ENCODE results near the gene LSMEM2. TPM values are rescaled to one million over a fixed set of nuclear protein-coding genes. Genes with fewer than 3 reads are reported as not detected.
A peak's percentile ranks its signal among the peaks of the same experiment; 100 is the strongest.

LSMEM2 gene
- total RNA-seq, 1 donor from 2014 or later, result 15.1 TPM

DNA sequence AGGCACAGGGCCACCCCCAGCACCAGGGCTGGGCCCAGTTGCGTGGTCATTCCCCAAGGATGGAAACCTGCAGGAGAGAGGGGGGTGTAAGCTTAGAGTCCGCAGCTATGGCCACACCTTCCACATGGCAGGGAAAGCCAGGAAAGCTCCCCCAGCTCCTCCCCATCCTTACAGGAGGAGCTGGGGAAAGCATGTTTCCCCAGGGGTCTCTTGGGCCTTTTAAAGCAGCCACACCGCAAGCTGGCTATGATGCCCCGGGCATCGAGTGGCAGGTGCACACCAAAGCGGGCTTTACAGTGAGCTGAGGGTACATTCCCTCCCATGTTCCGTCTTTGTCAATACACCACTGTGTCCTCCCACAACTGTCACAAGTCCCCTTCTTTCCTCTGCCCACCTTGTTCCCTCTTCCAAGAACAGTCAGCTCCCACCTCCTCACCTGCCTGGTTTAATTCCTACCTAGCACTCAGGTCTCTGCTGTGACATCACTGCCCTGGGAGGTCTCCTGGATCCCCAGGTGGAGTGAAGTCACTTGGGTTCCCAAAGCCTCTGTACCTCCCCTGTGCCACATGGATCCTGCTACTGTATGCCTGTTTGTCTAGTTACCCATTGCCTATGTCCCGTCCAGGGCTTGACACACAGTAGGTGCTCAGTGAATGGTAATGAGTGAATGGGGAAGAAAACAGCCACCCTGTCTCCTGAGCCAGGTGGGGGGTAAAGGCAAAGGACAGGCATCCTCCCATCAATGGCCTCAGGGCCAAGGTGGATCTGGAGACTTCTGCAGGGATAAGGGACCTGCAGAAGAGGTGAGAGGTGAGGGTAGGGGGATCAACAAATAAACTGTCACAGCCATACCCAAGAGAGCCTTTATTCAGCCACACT lies 16.9 kb downstream of the LSMEM2 start:
- Histone ChIP-seq H3K9me3 (ENCODE audit: control insufficient read depth in 3 of 3, low read length in 3 of 3) (no peaks in the 10 kb centered on the region), H3K4me3 (ENCODE audit: low read length in 3 of 3) (no peak overlapping the region), H3K36me3 (ENCODE audit: control insufficient read depth in 3 of 3, insufficient read depth in 3 of 3, low read length in 3 of 3) (peaks cover 0 to 4% (median 2%) of the 10 kb centered on the region in 3 donors), H3K27me3 (ENCODE audit: control insufficient read depth in 3 of 3, insufficient read depth in 3 of 3, low read length in 3 of 3) (no peaks in the 10 kb centered on the region), H3K27ac (ENCODE audit: low read depth, low read length) (no peak overlapping the region), H3K9ac (ENCODE audit: low read depth in 1 of 3, low read length in 3 of 3) (no peak overlapping the region), H3K4me1 (ENCODE audit: control insufficient read depth in 3 of 3, insufficient read depth in 3 of 3, low read length in 3 of 3) (peaks cover 44 to 55% (median 45%) of the 10 kb centered on the region in 3 donors)

DNA sequence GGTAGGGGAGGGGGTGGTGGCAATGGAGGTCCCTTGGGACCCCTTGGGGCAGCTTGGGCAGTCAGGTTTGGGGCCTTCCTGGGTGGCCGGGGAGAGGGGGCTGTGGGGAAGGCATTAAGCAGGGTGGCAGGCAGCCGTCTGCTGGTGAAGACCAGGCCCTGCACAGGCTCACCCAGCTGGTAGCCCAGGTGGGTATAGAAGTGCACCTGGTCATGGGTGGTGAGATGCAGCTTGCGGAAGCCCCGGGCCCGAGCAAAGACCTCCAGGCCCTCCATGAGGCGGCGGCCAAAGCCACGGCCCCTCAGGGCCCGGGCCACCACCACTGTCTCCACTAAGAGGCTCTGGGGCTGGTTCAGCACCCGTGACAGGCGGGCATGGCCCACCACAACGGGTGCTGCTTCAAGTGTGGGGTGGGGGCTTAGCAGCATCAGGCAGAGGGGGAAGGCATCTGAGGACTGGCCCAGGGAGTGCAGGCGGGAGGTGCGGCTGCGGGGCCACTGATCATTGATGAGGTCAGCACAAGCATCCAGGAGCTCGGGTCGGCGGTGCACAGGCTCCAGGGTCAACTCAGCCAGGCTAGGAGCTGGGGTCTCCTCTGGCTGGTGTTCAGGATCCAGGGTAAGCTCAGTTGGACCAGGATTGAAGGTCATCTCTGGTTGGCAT lies 18.0 kb downstream of the LSMEM2 start:
- Histone ChIP-seq H3K4me3 (ENCODE audit: low read length in 3 of 3) (no peak overlapping the region), H3K36me3 (ENCODE audit: control insufficient read depth in 3 of 3, insufficient read depth in 3 of 3, low read length in 3 of 3) (peaks cover 0 to 5% (median 4%) of the 10 kb centered on the region in 3 donors), H3K27me3 (ENCODE audit: control insufficient read depth in 3 of 3, insufficient read depth in 3 of 3, low read length in 3 of 3) (no peaks in the 10 kb centered on the region), H3K9ac (ENCODE audit: low read depth in 1 of 3, low read length in 3 of 3) (no peak overlapping the region), H3K4me1 (ENCODE audit: control insufficient read depth in 3 of 3, insufficient read depth in 3 of 3, low read length in 3 of 3) (peaks cover 40 to 49% (median 42%) of the 10 kb centered on the region in 3 donors), H3K27ac (ENCODE audit: low read depth, low read length) (no peak overlapping the region), H3K9me3 (ENCODE audit: control insufficient read depth in 3 of 3, low read length in 3 of 3) (no peaks in the 10 kb centered on the region)

DNA sequence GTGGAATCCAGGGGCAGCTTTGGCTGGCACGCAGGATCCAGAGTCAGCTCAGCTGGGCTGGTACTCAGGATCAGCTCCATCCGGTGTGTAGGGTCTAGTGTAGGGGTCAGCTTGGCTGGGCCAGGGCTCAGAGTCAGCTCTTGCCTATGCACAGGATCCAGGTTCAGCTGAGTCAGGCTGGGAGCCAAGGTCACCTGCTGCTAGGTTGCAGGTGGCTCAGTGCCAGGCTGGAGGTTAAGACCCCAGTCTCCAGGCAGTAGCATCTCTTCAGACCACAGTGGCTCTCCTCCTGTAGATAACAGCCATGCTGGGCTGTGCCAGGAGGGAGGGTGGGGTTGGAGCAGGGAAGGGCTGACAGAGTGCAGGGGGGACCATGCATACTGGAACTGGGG lies 18.5 kb downstream of the LSMEM2 start:
- Histone ChIP-seq H3K4me3 (ENCODE audit: low read length in 3 of 3) (no peak overlapping the region), H3K9me3 (ENCODE audit: control insufficient read depth in 3 of 3, low read length in 3 of 3) (no peaks in the 10 kb centered on the region), H3K9ac (ENCODE audit: low read depth in 1 of 3, low read length in 3 of 3) (peak overlapping the region in 1 of 3 donors; percentile 16), H3K4me1 (ENCODE audit: control insufficient read depth in 3 of 3, insufficient read depth in 3 of 3, low read length in 3 of 3) (peaks cover 43 to 54% (median 47%) of the 10 kb centered on the region in 3 donors), H3K27me3 (ENCODE audit: control insufficient read depth in 3 of 3, insufficient read depth in 3 of 3, low read length in 3 of 3) (no peaks in the 10 kb centered on the region), H3K36me3 (ENCODE audit: control insufficient read depth in 3 of 3, insufficient read depth in 3 of 3, low read length in 3 of 3) (peaks cover 0 to 5% (median 4%) of the 10 kb centered on the region in 3 donors), H3K27ac (ENCODE audit: low read depth, low read length) (no peak overlapping the region)

DNA sequence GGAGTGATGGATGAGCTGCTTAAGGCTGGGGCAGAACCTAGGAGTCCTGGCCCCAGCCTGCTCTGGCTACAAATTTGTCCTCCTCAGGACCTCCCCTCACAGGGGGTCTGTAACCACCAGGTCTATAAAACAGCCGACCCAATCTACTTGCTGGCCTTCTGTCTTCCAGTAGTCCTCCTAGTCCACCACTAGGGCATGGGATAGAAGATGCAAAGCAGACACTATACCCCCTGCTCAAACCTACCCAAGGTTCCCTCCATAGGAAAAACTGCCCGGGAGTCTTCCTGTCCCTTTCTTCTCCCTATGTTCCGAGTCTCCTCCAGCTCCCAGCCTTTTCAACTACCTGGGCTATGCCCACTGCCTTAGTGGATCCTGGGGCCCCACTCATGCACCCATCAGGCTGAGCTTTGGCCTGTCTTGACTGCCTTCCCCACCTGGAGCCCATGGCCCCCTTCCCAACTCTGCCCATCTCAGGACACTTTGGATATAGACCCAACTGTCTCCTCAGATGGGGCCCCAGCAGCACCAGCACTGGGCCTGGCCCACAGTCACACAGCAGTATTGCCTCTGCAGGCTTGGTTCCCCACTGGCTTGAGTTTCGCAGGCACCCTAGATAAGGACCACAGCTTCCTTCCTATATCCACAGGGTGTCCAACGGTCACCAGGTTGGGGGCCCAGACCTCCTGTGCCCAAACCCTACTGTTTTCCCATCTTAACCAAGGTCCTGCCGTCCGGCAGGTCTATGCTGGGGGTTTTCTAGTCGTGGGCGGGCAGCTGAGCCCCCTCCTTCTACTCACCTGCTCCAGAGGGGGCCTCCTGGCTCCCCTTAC lies 19.2 kb downstream of the LSMEM2 start:
- H3K27ac ChIP-seq (ENCODE audit: low read depth, low read length), result peak overlapping the region; percentile 88
- peak overlapping the region; percentile 79 to 98 (median 93) for H3K9ac ChIP-seq (ENCODE audit: low read depth in 1 of 3, low read length in 3 of 3)
- peak overlapping the region; percentile 96 to 98 (median 98) for H3K4me3 ChIP-seq (ENCODE audit: low read length in 3 of 3)
- H3K36me3 ChIP-seq (ENCODE audit: control insufficient read depth in 3 of 3, insufficient read depth in 3 of 3, low read length in 3 of 3), result peaks cover 0 to 5% (median 4%) of the 10 kb centered on the region in 3 donors
- peaks cover 44 to 55% (median 48%) of the 10 kb centered on the region in 3 donors for H3K4me1 ChIP-seq (ENCODE audit: control insufficient read depth in 3 of 3, insufficient read depth in 3 of 3, low read length in 3 of 3)
- no peaks in the 10 kb centered on the region for H3K9me3 ChIP-seq (ENCODE audit: control insufficient read depth in 3 of 3, low read length in 3 of 3)
- H3K27me3 ChIP-seq (ENCODE audit: control insufficient read depth in 3 of 3, insufficient read depth in 3 of 3, low read length in 3 of 3), result no peaks in the 10 kb centered on the region

DNA sequence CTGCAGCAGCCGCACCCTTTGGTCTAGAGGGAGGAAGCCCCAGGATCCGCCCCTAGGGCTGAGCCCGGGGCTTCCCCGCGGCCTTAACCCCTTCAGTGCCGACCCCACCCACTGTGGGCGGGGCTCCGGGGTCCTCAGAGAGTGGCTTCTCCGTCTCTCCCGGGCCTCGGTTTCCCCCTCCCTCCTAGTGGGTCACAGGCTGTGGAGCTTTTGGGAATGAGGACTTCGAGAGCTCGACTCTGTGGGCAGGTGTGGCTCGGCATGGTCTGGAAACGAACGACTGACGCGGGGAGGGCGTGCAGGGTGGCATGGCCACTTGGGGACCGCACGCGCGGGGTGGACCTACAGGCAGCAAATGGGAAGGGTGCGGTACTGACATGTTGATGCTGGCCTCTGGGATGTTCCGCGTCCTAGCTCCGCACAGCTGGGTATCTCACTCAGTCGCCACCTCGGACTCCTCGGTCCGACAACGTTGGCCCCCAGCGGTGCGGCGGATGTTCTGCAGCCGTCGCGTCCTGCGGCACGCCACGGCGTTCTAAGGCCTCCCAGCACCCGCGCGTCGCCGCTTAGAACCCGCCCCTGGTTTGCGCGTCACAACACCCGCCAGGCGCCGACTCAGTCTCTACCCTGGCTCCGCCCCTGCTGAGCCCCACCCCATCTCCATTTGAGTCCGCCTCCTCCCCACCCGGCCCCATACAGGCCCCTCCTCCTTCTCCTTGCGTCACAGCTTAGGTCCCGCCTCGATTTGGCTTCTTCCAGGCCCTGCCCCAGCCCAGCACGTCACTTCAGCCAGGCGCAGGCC lies 20.1 kb downstream of the LSMEM2 start, which contains the start of the genes HYAL3 and NAA80:
HYAL3 (minus strand) TSS at position 570 of the 802 bp plus-strand sequence. CDS start 3,803 bp downstream, outside the sequence.
NAA80 (minus strand) TSS at position 570 of the 802 bp plus-strand sequence. CDS start 1,942 bp downstream, outside the sequence.
- Histone ChIP-seq H3K9ac (ENCODE audit: low read depth in 1 of 3, low read length in 3 of 3) (peak within 1 kb of the TSS; percentile 83 to 98 (median 94)), H3K27me3 (ENCODE audit: control insufficient read depth in 3 of 3, insufficient read depth in 3 of 3, low read length in 3 of 3) (no peaks in the 10 kb centered on the region), H3K4me1 (ENCODE audit: control insufficient read depth in 3 of 3, insufficient read depth in 3 of 3, low read length in 3 of 3) (peaks cover 44 to 54% (median 44%) of the 10 kb centered on the region in 3 donors), H3K9me3 (ENCODE audit: control insufficient read depth in 3 of 3, low read length in 3 of 3) (no peaks in the 10 kb centered on the region), H3K36me3 (ENCODE audit: control insufficient read depth in 3 of 3, insufficient read depth in 3 of 3, low read length in 3 of 3) (peaks cover 0 to 5% (median 4%) of the 10 kb centered on the region in 3 donors), H3K27ac (ENCODE audit: low read depth, low read length) (peak within 1 kb of the TSS; percentile 88), H3K4me3 (ENCODE audit: low read length in 3 of 3) (peak within 1 kb of the TSS; percentile 96 to 98 (median 98))

DNA sequence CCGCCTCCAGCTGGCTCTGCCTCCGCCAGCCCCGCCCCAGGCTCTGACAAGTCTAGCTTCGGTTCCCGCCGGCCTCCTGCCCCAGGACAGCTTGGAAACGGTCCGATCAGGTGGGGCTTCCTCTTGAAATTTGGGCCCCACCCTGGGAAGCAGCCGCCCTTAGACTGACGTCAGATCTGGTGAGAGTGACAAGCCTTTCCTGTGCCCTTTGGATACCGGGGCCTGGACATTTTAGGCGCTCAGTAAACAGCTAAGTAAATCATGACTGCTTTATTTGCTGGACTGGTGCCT lies 20.7 kb downstream of the LSMEM2 start:
- Histone ChIP-seq H3K27me3 (ENCODE audit: control insufficient read depth in 3 of 3, insufficient read depth in 3 of 3, low read length in 3 of 3) (no peaks in the 10 kb centered on the region), H3K4me1 (ENCODE audit: control insufficient read depth in 3 of 3, insufficient read depth in 3 of 3, low read length in 3 of 3) (peaks cover 44 to 54% (median 44%) of the 10 kb centered on the region in 3 donors), H3K9ac (ENCODE audit: low read depth in 1 of 3, low read length in 3 of 3) (peak overlapping the region; percentile 83 to 96 (median 94)), H3K36me3 (ENCODE audit: control insufficient read depth in 3 of 3, insufficient read depth in 3 of 3, low read length in 3 of 3) (peaks cover 0 to 5% (median 4%) of the 10 kb centered on the region in 3 donors), H3K4me3 (ENCODE audit: low read length in 3 of 3) (peak overlapping the region; percentile 84 to 86 (median 86)), H3K9me3 (ENCODE audit: control insufficient read depth in 3 of 3, low read length in 3 of 3) (no peaks in the 10 kb centered on the region), H3K27ac (ENCODE audit: low read depth, low read length) (peak overlapping the region; percentile 88)

DNA sequence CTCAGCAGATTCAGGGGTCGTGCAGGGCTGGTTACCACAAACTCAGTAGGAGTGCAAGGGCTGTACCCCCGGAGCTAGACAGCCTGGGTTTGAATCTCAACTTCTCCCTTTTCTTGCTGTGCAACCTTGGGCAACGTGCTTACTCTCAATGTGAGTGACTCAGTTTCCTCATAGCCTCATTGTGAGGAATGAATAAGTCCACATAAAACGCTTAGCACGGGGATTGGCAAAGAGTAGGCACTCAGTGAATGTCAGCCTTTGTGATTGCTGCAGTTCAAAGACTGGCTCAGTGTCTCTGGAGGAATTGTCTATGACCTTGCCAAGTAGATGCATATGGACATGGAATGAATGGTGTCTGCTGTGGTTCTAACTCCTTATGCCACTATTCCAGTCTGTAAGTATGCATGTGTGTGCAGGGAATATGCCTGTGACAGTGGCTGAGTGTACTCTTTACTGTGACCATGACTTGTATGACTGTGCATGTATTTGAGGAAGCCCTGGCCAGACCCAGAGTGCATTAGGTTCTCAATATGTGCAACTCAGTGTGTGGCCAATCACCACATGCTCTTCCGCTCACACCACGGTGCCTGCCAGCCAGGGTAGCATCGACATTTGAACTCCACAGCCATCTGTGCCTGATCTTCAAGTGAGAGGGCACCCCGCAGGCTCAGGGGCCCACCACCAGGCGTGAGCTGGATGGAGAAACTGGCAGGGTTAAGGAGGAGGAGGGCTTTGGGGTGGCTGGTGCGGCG lies 21.2 kb downstream of the LSMEM2 start:
- Histone ChIP-seq H3K9ac (ENCODE audit: low read depth in 1 of 3, low read length in 3 of 3) (peak overlapping the region; percentile 83 to 96 (median 94)), H3K27ac (ENCODE audit: low read depth, low read length) (peak overlapping the region; percentile 88), H3K9me3 (ENCODE audit: control insufficient read depth in 3 of 3, low read length in 3 of 3) (no peaks in the 10 kb centered on the region), H3K27me3 (ENCODE audit: control insufficient read depth in 3 of 3, insufficient read depth in 3 of 3, low read length in 3 of 3) (no peaks in the 10 kb centered on the region), H3K4me3 (ENCODE audit: low read length in 3 of 3) (peak overlapping the region; percentile 84 to 86 (median 86)), H3K4me1 (ENCODE audit: control insufficient read depth in 3 of 3, insufficient read depth in 3 of 3, low read length in 3 of 3) (peaks cover 44 to 54% (median 44%) of the 10 kb centered on the region in 3 donors), H3K36me3 (ENCODE audit: control insufficient read depth in 3 of 3, insufficient read depth in 3 of 3, low read length in 3 of 3) (peaks cover 0 to 5% (median 4%) of the 10 kb centered on the region in 3 donors)

DNA sequence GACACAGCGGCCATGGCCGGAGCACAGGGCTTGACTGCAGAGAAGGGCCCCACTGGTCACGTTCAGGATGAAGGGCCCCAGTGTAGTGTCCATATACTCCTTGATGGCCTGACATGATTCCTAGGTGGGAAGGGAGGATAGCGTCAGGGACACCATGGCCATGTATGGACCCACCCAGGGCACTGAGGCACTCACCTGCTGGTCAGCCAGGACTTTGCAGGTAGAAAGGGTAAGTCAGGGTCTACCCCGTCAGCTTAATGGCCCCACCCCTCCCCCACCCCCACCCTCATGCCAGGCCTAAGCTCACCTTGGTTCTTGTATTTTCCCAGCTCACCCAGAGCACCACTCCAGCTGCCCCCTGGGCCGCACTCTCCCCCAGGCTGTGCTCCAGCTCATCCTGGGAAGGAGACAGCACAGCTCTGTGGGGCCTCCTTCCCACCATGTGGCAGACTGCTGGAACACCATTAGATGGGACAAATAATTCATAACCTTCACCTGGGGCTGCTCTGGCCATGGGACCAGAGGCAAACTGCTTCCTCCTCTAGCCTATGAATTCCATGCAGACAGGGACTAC lies 21.9 kb downstream of the LSMEM2 start:
- Histone ChIP-seq H3K9ac (ENCODE audit: low read depth in 1 of 3, low read length in 3 of 3) (peak overlapping the region; percentile 83 to 96 (median 94)), H3K9me3 (ENCODE audit: control insufficient read depth in 3 of 3, low read length in 3 of 3) (no peaks in the 10 kb centered on the region), H3K27me3 (ENCODE audit: control insufficient read depth in 3 of 3, insufficient read depth in 3 of 3, low read length in 3 of 3) (no peaks in the 10 kb centered on the region), H3K4me3 (ENCODE audit: low read length in 3 of 3) (peak overlapping the region; percentile 84 to 86 (median 86)), H3K27ac (ENCODE audit: low read depth, low read length) (peak overlapping the region; percentile 88), H3K4me1 (ENCODE audit: control insufficient read depth in 3 of 3, insufficient read depth in 3 of 3, low read length in 3 of 3) (peaks cover 44 to 54% (median 44%) of the 10 kb centered on the region in 3 donors), H3K36me3 (ENCODE audit: control insufficient read depth in 3 of 3, insufficient read depth in 3 of 3, low read length in 3 of 3) (peaks cover 0 to 5% (median 4%) of the 10 kb centered on the region in 3 donors)
